ENCODE results near the gene TENT4B.

- TF ChIP-seq CTCF (conservative IDR thresholded peaks at IDR 0.05) (no peak), EZH2 (IDR thresholded peaks at IDR 0.05; ENCODE audit: low read depth) (no peak)
These were observed 102.4 kb downstream of the TENT4B start for GRCh38 chr16:50255538-50255937.
